Measurements from ENCODE around the gene CD44.

The CD44 gene

DNA sequence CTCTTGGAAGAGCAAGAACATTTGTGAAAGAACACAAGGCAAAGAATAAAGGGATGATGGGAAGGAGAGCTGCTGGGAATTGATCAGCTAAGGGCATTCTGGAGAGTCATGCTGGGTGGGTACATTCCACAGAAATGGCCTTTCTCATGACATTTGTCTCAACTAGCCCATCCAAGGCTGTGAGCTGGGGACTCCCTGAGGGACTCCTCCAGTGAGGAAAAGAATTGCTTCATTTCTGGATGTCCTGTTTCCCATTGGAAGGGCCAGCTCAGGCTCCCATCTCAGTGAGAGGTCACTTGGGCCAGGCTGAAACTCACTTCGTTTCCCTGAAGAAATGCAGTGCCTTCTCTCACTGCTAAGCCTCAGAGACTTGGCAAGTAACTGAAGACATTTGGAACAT lies 106.8 kb downstream of the CD44 start:
- no peak for DNase-seq
- Histone ChIP-seq H3K4me3 (ENCODE audit: low read depth in 1 of 2, low read length in 2 of 2) (no peak overlapping the region), H3K79me2 (ENCODE audit: insufficient read depth, low read length) (no peaks in the 10 kb centered on the region), H4K20me1 (ENCODE audit: insufficient read depth, low read length) (no peaks in the 10 kb centered on the region), H3K27ac (ENCODE audit: low read length) (no peak overlapping the region), H2AFZ (ENCODE audit: low read depth, low read length) (no peak overlapping the region), H3K4me1 (ENCODE audit: insufficient read depth, low read length) (no peaks in the 10 kb centered on the region), H3K4me2 (ENCODE audit: insufficient read depth, low read length) (no peak overlapping the region), H3K27me3 (ENCODE audit: insufficient read depth, low read length, poor library complexity) (no peaks in the 10 kb centered on the region), H3K9ac (ENCODE audit: low read depth, low read length) (no peak overlapping the region), H3K36me3 (ENCODE audit: insufficient read depth, low read length) (no peaks in the 10 kb centered on the region), H3K9me3 (ENCODE audit: insufficient read depth, low read length, severe bottlenecking) (peaks cover 1% of the 10 kb centered on the region)
- no peak for ATAC-seq (ENCODE audit: insufficient read depth, low read depth)
- no peak for TF ChIP-seq EZH2 (IDR thresholded peaks at IDR 0.05; ENCODE audit: borderline replicate concordance, low read depth, low read length, severe bottlenecking)
- TF ChIP-seq, protein P1, sequence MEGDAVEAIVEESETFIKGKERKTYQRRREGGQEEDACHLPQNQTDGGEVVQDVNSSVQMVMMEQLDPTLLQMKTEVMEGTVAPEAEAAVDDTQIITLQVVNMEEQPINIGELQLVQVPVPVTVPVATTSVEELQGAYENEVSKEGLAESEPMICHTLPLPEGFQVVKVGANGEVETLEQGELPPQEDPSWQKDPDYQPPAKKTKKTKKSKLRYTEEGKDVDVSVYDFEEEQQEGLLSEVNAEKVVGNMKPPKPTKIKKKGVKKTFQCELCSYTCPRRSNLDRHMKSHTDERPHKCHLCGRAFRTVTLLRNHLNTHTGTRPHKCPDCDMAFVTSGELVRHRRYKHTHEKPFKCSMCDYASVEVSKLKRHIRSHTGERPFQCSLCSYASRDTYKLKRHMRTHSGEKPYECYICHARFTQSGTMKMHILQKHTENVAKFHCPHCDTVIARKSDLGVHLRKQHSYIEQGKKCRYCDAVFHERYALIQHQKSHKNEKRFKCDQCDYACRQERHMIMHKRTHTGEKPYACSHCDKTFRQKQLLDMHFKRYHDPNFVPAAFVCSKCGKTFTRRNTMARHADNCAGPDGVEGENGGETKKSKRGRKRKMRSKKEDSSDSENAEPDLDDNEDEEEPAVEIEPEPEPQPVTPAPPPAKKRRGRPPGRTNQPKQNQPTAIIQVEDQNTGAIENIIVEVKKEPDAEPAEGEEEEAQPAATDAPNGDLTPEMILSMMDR (IDR thresholded peaks at IDR 0.05; ENCODE audit: borderline replicate concordance, extremely low read depth, low read length, poor library complexity, severe bottlenecking) = no peak

DNA sequence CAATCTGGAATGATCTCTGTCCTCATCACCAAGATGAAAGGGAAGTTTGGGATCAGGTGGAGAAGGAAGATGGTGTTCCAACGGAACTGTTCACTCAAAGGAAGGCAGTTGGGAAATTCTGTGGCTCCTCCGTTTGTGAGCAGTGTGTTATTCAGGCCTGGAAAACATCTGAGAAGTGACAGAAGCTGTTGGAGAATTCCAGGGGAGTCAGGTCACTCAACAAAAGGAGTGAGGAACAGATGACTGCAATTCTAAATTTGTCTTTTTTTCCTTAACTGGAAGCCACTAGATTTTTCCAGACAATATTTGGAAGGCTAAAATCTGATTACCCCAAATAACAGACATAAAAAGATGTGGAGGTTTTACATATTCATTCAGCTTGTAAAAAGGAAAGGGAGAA lies 107.8 kb downstream of the CD44 start:
- ATAC-seq (ENCODE audit: insufficient read depth, low read depth) (no peak), DNase-seq (no peak)
- no peaks in the 10 kb centered on the region for H3K27me3 ChIP-seq (ENCODE audit: insufficient read depth, low read length, poor library complexity)
- no peaks in the 10 kb centered on the region for H3K4me1 ChIP-seq (ENCODE audit: insufficient read depth, low read length)
- no peaks in the 10 kb centered on the region for H3K79me2 ChIP-seq (ENCODE audit: insufficient read depth, low read length)
- H2AFZ ChIP-seq (ENCODE audit: low read depth, low read length) = no peak overlapping the region
- H4K20me1 ChIP-seq (ENCODE audit: insufficient read depth, low read length) = no peaks in the 10 kb centered on the region
- TF ChIP-seq, protein P1 (IDR thresholded peaks at IDR 0.05; ENCODE audit: borderline replicate concordance, extremely low read depth, low read length, poor library complexity, severe bottlenecking) = no peak
- no peak for TF ChIP-seq EZH2 (IDR thresholded peaks at IDR 0.05; ENCODE audit: borderline replicate concordance, low read depth, low read length, severe bottlenecking)
- H3K9ac ChIP-seq (ENCODE audit: low read depth, low read length) = no peak overlapping the region
- H3K4me2 ChIP-seq (ENCODE audit: insufficient read depth, low read length) = no peak overlapping the region
- no peak overlapping the region for H3K4me3 ChIP-seq (ENCODE audit: low read depth in 1 of 2, low read length in 2 of 2)
- H3K9me3 ChIP-seq (ENCODE audit: insufficient read depth, low read length, severe bottlenecking) = peaks cover 1% of the 10 kb centered on the region
- H3K27ac ChIP-seq (ENCODE audit: low read length) = no peak overlapping the region
- H3K36me3 ChIP-seq (ENCODE audit: insufficient read depth, low read length) = no peaks in the 10 kb centered on the region

DNA sequence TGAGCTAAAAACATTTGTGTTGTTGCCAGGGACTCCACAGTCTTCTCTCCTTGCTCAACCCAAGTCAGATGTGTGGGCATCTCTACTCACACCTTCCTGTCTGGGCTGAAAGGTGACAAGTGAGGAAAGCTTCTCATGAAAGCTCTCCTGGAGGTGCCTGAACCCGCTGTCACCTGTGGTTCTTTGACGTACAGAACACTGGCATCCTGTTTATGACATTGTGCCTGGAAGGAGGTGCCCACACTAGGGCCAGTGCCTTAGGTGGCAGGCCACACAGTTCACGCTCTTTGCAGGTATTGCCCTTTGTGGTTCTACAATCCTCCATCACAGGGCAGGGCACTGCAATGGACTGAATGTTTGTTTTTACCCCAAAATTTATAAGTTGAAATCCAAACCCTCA lies 108.5 kb downstream of the CD44 start:
- H4K20me1 ChIP-seq (ENCODE audit: insufficient read depth, low read length) = no peaks in the 10 kb centered on the region
- peaks cover 1% of the 10 kb centered on the region for H3K9me3 ChIP-seq (ENCODE audit: insufficient read depth, low read length, severe bottlenecking)
- ATAC-seq (ENCODE audit: insufficient read depth, low read depth) (no peak), DNase-seq (no peak)
- H2AFZ ChIP-seq (ENCODE audit: low read depth, low read length) = no peak overlapping the region
- H3K27me3 ChIP-seq (ENCODE audit: insufficient read depth, low read length, poor library complexity) = no peaks in the 10 kb centered on the region
- H3K4me3 ChIP-seq (ENCODE audit: low read depth in 1 of 2, low read length in 2 of 2) = no peak overlapping the region
- TF ChIP-seq EZH2 (IDR thresholded peaks at IDR 0.05; ENCODE audit: borderline replicate concordance, low read depth, low read length, severe bottlenecking) = no peak
- TF ChIP-seq, protein P1 (IDR thresholded peaks at IDR 0.05; ENCODE audit: borderline replicate concordance, extremely low read depth, low read length, poor library complexity, severe bottlenecking) = no peak
- no peaks in the 10 kb centered on the region for H3K4me1 ChIP-seq (ENCODE audit: insufficient read depth, low read length)
- H3K4me2 ChIP-seq (ENCODE audit: insufficient read depth, low read length) = no peak overlapping the region
- H3K27ac ChIP-seq (ENCODE audit: low read length) = no peak overlapping the region
- H3K79me2 ChIP-seq (ENCODE audit: insufficient read depth, low read length) = no peaks in the 10 kb centered on the region
- H3K9ac ChIP-seq (ENCODE audit: low read depth, low read length) = no peak overlapping the region
- H3K36me3 ChIP-seq (ENCODE audit: insufficient read depth, low read length) = no peaks in the 10 kb centered on the region

DNA sequence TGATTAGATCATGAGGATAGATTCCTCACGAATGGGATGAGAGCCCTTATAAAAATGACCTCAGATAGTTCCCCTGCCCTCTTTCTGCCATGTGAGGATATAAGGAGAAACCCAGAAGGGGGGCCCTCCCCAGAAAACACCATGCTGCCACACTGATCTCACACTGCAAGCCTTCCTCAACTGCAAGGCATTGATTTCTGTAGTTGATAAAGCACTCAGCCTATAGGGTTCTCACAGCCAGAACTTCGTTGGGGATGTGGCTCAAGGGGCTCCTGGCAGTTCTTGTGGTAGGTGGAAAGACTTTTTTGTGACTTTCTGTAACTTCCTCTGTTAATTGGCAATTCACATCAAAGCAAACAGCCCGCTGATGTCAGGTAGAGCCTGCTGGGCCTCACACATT lies 108.9 kb downstream of the CD44 start:
- no peak for ATAC-seq (ENCODE audit: insufficient read depth, low read depth)
- Histone ChIP-seq H3K9me3 (ENCODE audit: insufficient read depth, low read length, severe bottlenecking) (peaks cover 1% of the 10 kb centered on the region), H2AFZ (ENCODE audit: low read depth, low read length) (no peak overlapping the region), H3K9ac (ENCODE audit: low read depth, low read length) (no peak overlapping the region), H3K27ac (ENCODE audit: low read length) (no peak overlapping the region), H3K4me2 (ENCODE audit: insufficient read depth, low read length) (no peak overlapping the region), H3K36me3 (ENCODE audit: insufficient read depth, low read length) (no peaks in the 10 kb centered on the region), H3K4me1 (ENCODE audit: insufficient read depth, low read length) (no peaks in the 10 kb centered on the region), H3K4me3 (ENCODE audit: low read depth in 1 of 2, low read length in 2 of 2) (no peak overlapping the region), H3K79me2 (ENCODE audit: insufficient read depth, low read length) (no peaks in the 10 kb centered on the region), H3K27me3 (ENCODE audit: insufficient read depth, low read length, poor library complexity) (no peaks in the 10 kb centered on the region), H4K20me1 (ENCODE audit: insufficient read depth, low read length) (no peaks in the 10 kb centered on the region)
- DNase-seq = no peak
- TF ChIP-seq, protein P1 (IDR thresholded peaks at IDR 0.05; ENCODE audit: borderline replicate concordance, extremely low read depth, low read length, poor library complexity, severe bottlenecking) = no peak
- no peak for TF ChIP-seq EZH2 (IDR thresholded peaks at IDR 0.05; ENCODE audit: borderline replicate concordance, low read depth, low read length, severe bottlenecking)

All from DND-41 (cell line).